Gastroesophageal sphincter (tissue), 4 donors: Measurements from ENCODE around the gene LRRC37A2. TPM values are rescaled to one million over a fixed set of nuclear protein-coding genes. Genes with fewer than 3 reads are reported as not detected.
"Not testable (repeated sequence)": the region's sequence is repeated elsewhere in the genome, so short reads cannot be mapped to it uniquely, and the experiment has no call there.

Source experiments
- ATAC-seq: fragments of 150-250 bp; one replicate; pipeline ENCODE4 v1.9.1; 2016; ENCODE audit warnings: mild to moderate bottlenecking, moderate library complexity
- H3K27ac ChIP-seq, 4 donors: fragments of 200-600 bp; sonication (generic) in 3 of 4; 1 replicate in 3 of 4; 2 replicates in 1 of 4; pipeline ENCODE4 v1.5.1; 2016 to 2019
- H3K27me3 ChIP-seq: fragments of 200-600 bp; sonication (generic); one replicate; pipeline ENCODE4 v1.5.1; 2019
- H3K36me3 ChIP-seq, 2 donors: fragments of 200-600 bp; sonication (generic); one replicate each; pipeline ENCODE4 v1.5.1; 2019; ENCODE audit warnings: control low read depth in 1 of 2
- H3K4me1 ChIP-seq, 3 donors: fragments of 200-600 bp; sonication (generic); 1 replicate in 2 of 3; 2 replicates in 1 of 3; pipeline ENCODE4 v1.5.1; 2016 to 2019; ENCODE audit warnings: control low read depth in 2 of 3
- H3K4me3 ChIP-seq, 2 donors: fragments of 200-600 bp; sonication (generic); one replicate each; pipeline ENCODE4 v1.5.1; 2019; ENCODE audit warnings: mild to moderate bottlenecking in 1 of 2, moderate library complexity in 1 of 2
- H3K9me3 ChIP-seq, 3 donors: fragments of 200-600 bp; sonication (generic); one replicate each; pipeline ENCODE4 v1.5.1; 2017 to 2019; ENCODE audit warnings: control low read depth in 2 of 3
- WGBS, 2 donors: methylation state at CpG; one replicate each; pipeline ENCODE4 v1.1.5; 2018; ENCODE audit warnings: low coverage in 1 of 2; 5-methylcytosine and 5-hydroxymethylcytosine counted together
- total RNA-seq, 4 donors: library from RNA; depleted of rRNA; stranded (reverse); fragments of >200 nt; gene quantifications; one replicate each; pipeline ENCODE4 v1.1.0, GENCODE V29; 2016

Gene LRRC37A2
- total RNA-seq, 4 donors from 2014 or later, result 6.0 to 12.1 (median 7.5) TPM

DNA sequence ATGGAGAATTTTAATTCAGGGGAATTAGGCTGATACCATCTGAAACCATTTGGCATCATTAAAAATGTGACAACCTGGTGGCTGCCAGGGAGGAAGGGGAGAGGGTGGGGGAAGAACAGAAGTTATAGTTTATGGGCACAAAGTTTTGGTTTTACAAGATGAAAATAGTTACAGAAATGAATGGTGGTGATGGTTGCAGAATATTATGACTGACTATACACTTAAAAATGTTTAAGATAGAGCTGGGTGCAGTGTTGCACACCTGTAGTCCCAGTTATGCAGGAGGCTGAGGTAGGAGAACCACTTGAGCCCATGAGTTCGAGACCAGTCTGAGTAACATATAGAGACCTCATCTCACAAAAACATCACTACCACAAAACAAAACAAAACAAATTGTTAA is 54.7 kb downstream of the LRRC37A2 start:
- WGBS, 2 donors, result no CpG with 5 or more reads among the region's 1 CpG
- H3K27ac ChIP-seq, H3K9me3 ChIP-seq, ATAC-seq, H3K4me3 ChIP-seq, H3K27me3 ChIP-seq, H3K36me3 ChIP-seq, H3K4me1 ChIP-seq: not testable (repeated sequence)

DNA sequence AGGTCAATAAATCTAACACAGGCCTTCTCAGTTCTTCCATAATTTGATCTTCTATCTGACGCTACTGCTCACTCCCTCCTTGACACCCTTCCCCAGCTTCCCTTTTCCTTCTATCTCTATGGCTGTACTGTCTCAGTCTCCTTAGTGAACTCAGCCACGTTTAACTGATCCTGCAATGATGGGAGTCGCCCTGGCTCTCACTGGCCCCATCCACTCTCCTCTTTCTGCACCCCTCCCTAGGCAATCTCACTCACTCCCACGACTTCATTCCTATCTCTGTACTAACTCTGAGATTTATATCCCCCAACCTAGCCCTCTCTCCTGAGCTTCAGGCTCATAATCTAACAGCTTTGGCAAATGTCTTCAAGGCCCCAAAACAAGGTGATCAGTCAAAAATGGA is 59.5 kb downstream of the LRRC37A2 start:
- H3K36me3 ChIP-seq, H3K4me1 ChIP-seq, H3K27ac ChIP-seq, H3K4me3 ChIP-seq, ATAC-seq, H3K27me3 ChIP-seq, H3K9me3 ChIP-seq: not testable (repeated sequence)
- no CpG with 5 or more reads among the region's 4 CpGs for WGBS, 2 donors

DNA sequence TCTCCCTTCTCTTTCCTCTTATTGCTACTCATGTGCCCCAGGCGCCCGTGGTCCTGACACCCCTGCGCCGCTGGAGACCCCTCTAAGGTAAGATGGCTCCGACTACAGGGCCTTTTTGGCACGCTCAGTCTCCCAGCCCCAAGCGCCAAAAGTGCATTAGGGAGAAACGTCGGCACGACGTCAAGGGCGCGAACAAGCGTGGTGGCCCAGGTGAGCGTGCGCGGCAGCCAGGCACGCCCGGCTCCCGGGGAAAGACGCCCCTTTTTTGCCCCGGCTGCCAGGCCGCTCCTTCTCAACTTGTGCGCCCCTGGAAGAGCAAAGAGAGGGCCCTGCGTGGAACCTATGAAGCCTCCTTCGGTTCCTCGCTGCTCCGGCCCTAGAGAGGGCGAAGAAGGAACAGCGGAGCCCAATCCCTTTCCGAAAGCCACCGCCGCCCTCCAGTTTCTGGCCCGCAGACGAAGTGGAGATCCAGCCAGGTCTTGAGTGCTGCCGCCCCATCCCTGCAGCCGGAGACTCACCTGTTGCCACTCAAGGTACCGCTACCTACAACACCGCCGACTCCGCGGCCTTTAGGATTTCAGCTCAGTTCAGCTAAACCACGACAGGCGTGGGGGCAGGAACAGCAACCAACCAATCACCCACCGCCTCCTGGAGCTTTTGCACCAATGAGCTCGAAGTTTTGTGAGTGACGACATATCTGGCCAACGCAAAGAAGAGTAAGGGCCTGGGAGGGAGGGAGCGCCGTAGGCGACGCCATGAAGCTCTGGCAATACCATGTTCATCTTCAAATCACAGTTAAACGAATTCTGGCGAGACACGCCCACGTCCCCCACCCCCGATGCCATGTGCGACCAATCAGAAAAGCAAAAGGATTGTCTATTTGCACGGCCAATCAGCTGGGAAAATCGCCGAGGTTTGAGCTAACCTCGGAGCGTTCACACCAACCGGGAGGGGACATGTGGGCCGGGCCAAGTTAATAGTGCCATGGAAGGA is 67.1 kb downstream of the LRRC37A2 start, which contains the start of gene ARL17A:
Gene ARL17A, minus strand, starts transcription at position 609 of the 993 bp plus-strand sequence. CDS start 3,369 bp downstream, outside the sequence.
- no CpG with 5 or more reads among the region's 65 CpGs for WGBS, 2 donors
- H3K27me3 ChIP-seq, H3K9me3 ChIP-seq, H3K36me3 ChIP-seq, H3K4me1 ChIP-seq: not testable (repeated sequence)
- Histone ChIP-seq H3K27ac (peak within 1 kb of the TSS; percentile 65 to 81 (median 74)), H3K4me3 (peak within 1 kb of the TSS; percentile 33 to 36)
- peak; percentile 97 for ATAC-seq

DNA sequence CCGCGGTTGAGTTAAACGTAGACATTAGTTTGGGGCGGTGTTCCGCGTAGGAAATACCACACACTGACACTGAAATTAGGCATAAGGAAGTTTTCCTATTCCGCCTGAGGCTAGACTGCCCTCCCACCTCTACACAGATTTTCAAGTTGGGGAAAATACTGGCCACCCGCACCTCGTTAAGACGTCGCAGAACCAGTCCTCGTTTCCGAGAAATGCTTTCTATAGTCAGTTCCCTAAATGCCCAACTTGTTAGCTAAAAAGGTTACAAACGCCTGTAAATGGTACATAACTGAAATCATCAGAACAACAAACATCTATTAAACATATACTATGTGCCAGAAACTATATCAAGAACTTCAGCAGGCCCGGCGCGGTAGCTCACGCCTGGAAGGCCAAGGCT is 67.8 kb downstream of the LRRC37A2 start:
- H3K36me3 ChIP-seq, H3K4me1 ChIP-seq, ATAC-seq, H3K9me3 ChIP-seq, H3K27me3 ChIP-seq: not testable (repeated sequence)
- WGBS, 2 donors, result no CpG with 5 or more reads among the region's 18 CpGs
- H3K27ac ChIP-seq, result peak overlapping the region; percentile 65 to 81 (median 74)
- H3K4me3 ChIP-seq, result peak overlapping the region; percentile 33 to 36

DNA sequence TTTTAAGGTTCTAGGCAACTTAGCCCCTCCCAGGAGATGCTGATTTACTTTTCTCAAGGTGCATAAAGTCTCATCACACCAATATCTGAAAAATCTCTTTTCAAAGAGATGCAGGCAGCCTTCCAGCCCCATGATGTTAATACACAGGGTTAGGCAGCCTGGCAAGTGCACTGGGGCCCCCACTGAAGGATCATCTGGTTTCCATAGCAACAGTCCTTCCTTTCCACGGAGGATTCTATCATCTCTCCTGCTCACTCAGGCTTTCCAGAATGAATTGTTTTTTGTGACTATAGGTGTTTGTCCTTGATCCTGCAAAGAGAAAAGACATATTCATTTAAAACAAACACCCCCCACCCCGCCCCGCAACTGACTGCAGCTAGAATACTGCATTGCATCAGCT is 73.2 kb downstream of the LRRC37A2 start:
- H3K9me3 ChIP-seq, H3K36me3 ChIP-seq, H3K4me3 ChIP-seq, H3K4me1 ChIP-seq, ATAC-seq, H3K27ac ChIP-seq, H3K27me3 ChIP-seq: not testable (repeated sequence)
- no CpG with 5 or more reads among the region's 3 CpGs for WGBS, 2 donors

- H3K9me3 ChIP-seq, result not testable (repeated sequence)
Observed at GRCh38 chr17:46590157-46591146, 78.2 kb downstream of the LRRC37A2 start, which contains the start of gene NSF. TSS of gene NSF (plus strand) at chr17:46590669. CDS start at chr17:46590776, 107 bp downstream.

GRCh38 chr17:46591332-46591731 is 79.1 kb downstream of the LRRC37A2 start:
- H3K4me1 ChIP-seq, H3K9me3 ChIP-seq, H3K27ac ChIP-seq, H3K4me3 ChIP-seq, H3K27me3 ChIP-seq, H3K36me3 ChIP-seq: not testable (repeated sequence)
- peak; percentile 50 for ATAC-seq
- WGBS, 2 donors, result no CpG with 5 or more reads among the region's 7 CpGs

More at GRCh38 chr17:46590157-46591146, 78.2 kb downstream of the LRRC37A2 start, which contains the start of gene NSF:
- not testable (repeated sequence) for H3K27me3 ChIP-seq, H3K4me3 ChIP-seq, H3K4me1 ChIP-seq, H3K27ac ChIP-seq, H3K36me3 ChIP-seq
- peak; percentile 97 for ATAC-seq
- no CpG with 5 or more reads among the region's 95 CpGs for WGBS, 2 donors

DNA sequence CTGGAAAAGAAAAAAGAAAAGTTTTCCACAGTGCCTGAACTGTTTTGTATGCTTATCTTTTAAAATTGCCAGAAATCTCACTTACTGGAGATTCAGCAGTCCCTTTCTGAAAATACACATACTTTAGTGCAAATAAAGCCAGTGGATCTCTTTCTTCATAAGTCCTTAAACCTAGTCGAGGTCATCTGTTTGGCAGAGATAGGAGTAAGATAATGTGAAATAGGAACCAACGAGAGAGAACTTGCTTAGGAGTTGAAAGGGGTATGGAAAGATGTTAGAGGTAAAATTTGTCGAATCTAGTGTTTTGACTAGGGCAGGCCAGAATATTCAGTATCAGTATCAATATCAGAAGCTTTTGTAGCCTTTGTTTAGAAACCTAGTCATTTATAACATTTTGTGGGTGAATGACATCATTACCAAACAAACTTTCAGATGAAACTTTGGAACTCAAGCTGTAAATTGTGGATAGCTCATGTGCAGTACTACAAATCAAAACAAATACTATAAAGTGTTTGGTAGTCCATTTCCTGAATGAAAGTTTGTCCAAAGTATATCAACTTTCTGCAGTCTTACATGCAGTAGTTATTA is 86.2 kb downstream of the LRRC37A2 start:
- H3K4me1 ChIP-seq, result not testable (repeated sequence)

DNA sequence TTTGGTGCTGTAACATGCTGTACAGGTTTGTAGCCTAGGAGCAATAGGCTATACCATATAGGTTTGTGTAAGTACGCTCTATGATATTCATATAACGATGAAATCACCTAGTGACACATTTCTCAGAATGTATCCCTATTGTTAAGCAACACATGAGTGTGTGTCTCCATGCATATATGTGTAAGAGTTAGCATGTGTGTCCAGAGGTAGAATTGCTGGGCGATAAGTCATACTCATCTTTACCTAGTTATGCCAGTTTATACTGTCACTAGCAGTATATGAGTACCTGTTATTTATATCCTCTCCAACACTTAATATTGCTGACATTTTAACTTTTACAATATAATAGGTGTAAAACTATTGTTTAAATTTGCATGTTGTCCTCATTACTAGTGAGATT is 88.5 kb downstream of the LRRC37A2 start:
- not testable (repeated sequence) for H3K27me3 ChIP-seq, H3K4me3 ChIP-seq, H3K36me3 ChIP-seq, H3K4me1 ChIP-seq, H3K27ac ChIP-seq, ATAC-seq, H3K9me3 ChIP-seq
- no CpG with 5 or more reads among the region's 3 CpGs for WGBS, 2 donors

More for the DNA sequence above, 86.2 kb downstream of the LRRC37A2 start:
- not testable (repeated sequence) for H3K9me3 ChIP-seq, H3K36me3 ChIP-seq, H3K27ac ChIP-seq, ATAC-seq, H3K4me3 ChIP-seq, H3K27me3 ChIP-seq
- 57 to 72% methylated on average over 2 to 3 of the region's 3 CpGs for WGBS, 2 donors

- not testable (repeated sequence) for H3K27ac ChIP-seq, H3K9me3 ChIP-seq, H3K36me3 ChIP-seq, H3K4me3 ChIP-seq, H3K27me3 ChIP-seq, H3K4me1 ChIP-seq, ATAC-seq
Observed at GRCh38 chr17:46603125-46603524, 90.9 kb downstream of the LRRC37A2 start.
